Cardiac muscle cell (in vitro differentiated cells and primary cell): ENCODE measurements around the gene ME1. TPM values are rescaled to one million over a fixed set of nuclear protein-coding genes. Genes with fewer than 3 reads are reported as not detected.
"Not testable (repeated sequence)": the region's sequence is repeated elsewhere in the genome, so short reads cannot be mapped to it uniquely, and the experiment has no call there.

Source experiments
- DNase-seq, 2 donors: peaks; one replicate each; pipeline versions ENCODE4 v3.0.0 to v3.0.0-alpha.2; 2010 to 2017; ENCODE audit warnings: low read depth in 1 of 2, low spot score in 1 of 2
- H3K27ac ChIP-seq: fragments of 200-600 bp; sonication (generic); 2 replicates; pipeline ENCODE4 v1.5.1; 2016
- H3K27me3 ChIP-seq: fragments of 200-600 bp; sonication (generic); 2 replicates; pipeline ENCODE4 v1.6.0; 2016; ENCODE audit warnings: control low read depth
- H3K36me3 ChIP-seq: fragments of 200-600 bp; sonication (generic); 2 replicates; pipeline ENCODE4 v1.5.1; 2016; ENCODE audit warnings: control low read depth
- H3K4me1 ChIP-seq: fragments of 200-600 bp; sonication (generic); 2 replicates; pipeline ENCODE4 v1.8.1; 2017; ENCODE audit warnings: low read depth, mild to moderate bottlenecking, mixed run types
- H3K4me3 ChIP-seq: fragments of 200-600 bp; sonication (generic); 2 replicates; pipeline ENCODE4 v1.5.1; 2016; ENCODE audit warnings: mild to moderate bottlenecking
- H3K9me3 ChIP-seq: fragments of 200-600 bp; sonication (generic); 2 replicates; pipeline ENCODE4 v1.5.1; 2017; ENCODE audit warnings: low read depth, mild to moderate bottlenecking, control low read depth
- CTCF ChIP-seq: IDR thresholded peaks from 2 replicates; pipeline ENCODE4 v1.5.1; 2012; ENCODE audit warnings: low read depth, mild to moderate bottlenecking, low read length
- polyA plus RNA-seq: library from polyadenylated mRNA; unstranded; fragments of >200 nt; fragmentation: Nextera tagmentation; extraction: Ambion mirVana; gene quantifications from 2 replicates; pipeline ENCODE4 v1.2.1, GENCODE V29; 2016
- total RNA-seq: library from RNA; depleted of rRNA; stranded (reverse); fragments of >200 nt; gene quantifications from 2 replicates; pipeline ENCODE4 v1.2.3, GENCODE V29; 2016

Gene ME1
- total and polyA plus RNA-seq, 2 experiments from 2014 or later = 2.0 to 6.6 TPM

GRCh38 chr6:83368577-83368976 is 62.3 kb downstream of the ME1 start:
- Histone ChIP-seq H3K9me3 (no peaks in the 10 kb centered on the region), H3K27me3 (no peaks in the 10 kb centered on the region), H3K27ac (no peak overlapping the region), H3K4me1 (no peaks in the 10 kb centered on the region), H3K36me3 (no peaks in the 10 kb centered on the region), H3K4me3 (no peak overlapping the region)
- no peak for DNase-seq
- no peak for TF ChIP-seq CTCF

GRCh38 chr6:83367104-83367503 is 63.7 kb downstream of the ME1 start:
- no peak for DNase-seq
- no peaks in the 10 kb centered on the region for H3K27me3 ChIP-seq
- no peak overlapping the region for H3K4me3 ChIP-seq
- H3K36me3 ChIP-seq = no peaks in the 10 kb centered on the region
- TF ChIP-seq CTCF = no peak
- H3K9me3 ChIP-seq = no peaks in the 10 kb centered on the region
- no peak overlapping the region for H3K27ac ChIP-seq
- H3K4me1 ChIP-seq = no peaks in the 10 kb centered on the region

GRCh38 chr6:83365931-83366330 is 64.9 kb downstream of the ME1 start:
- Histone ChIP-seq H3K4me1 (no peaks in the 10 kb centered on the region), H3K27ac (no peak overlapping the region), H3K36me3 (no peaks in the 10 kb centered on the region), H3K27me3 (no peaks in the 10 kb centered on the region), H3K9me3 (no peaks in the 10 kb centered on the region), H3K4me3 (no peak overlapping the region)
- peak in 1 of 2 donors; percentile 74 for DNase-seq
- TF ChIP-seq CTCF = no peak

GRCh38 chr6:83362349-83362748 is 68.5 kb downstream of the ME1 start:
- not testable (repeated sequence) for DNase-seq, H3K4me1 ChIP-seq, H3K9me3 ChIP-seq, H3K27ac ChIP-seq, H3K36me3 ChIP-seq, H3K4me3 ChIP-seq, H3K27me3 ChIP-seq

- DNase-seq = no peak
- H3K4me3 ChIP-seq = no peak overlapping the region
- H3K4me1 ChIP-seq = no peaks in the 10 kb centered on the region
- H3K27me3 ChIP-seq = no peaks in the 10 kb centered on the region
- H3K27ac ChIP-seq = no peak overlapping the region
- H3K36me3 ChIP-seq = no peaks in the 10 kb centered on the region
- no peak for TF ChIP-seq CTCF
- no peaks in the 10 kb centered on the region for H3K9me3 ChIP-seq
These were observed 71.2 kb downstream of the ME1 start for GRCh38 chr6:83359638-83360037.

- no peak overlapping the region for H3K27ac ChIP-seq
- DNase-seq = no peak
- no peaks in the 10 kb centered on the region for H3K9me3 ChIP-seq
- H3K4me1 ChIP-seq = no peaks in the 10 kb centered on the region
- no peak overlapping the region for H3K4me3 ChIP-seq
- no peaks in the 10 kb centered on the region for H3K27me3 ChIP-seq
- no peaks in the 10 kb centered on the region for H3K36me3 ChIP-seq
- TF ChIP-seq CTCF = no peak
These were observed 76.1 kb downstream of the ME1 start for GRCh38 chr6:83354747-83355146.
